ENCODE results near the gene JHY. TPM values are rescaled to one million over a fixed set of nuclear protein-coding genes. Genes with fewer than 3 reads are reported as not detected.

Gene JHY
- total RNA-seq, 2 experiments from 2014 or later: not detected

DNA sequence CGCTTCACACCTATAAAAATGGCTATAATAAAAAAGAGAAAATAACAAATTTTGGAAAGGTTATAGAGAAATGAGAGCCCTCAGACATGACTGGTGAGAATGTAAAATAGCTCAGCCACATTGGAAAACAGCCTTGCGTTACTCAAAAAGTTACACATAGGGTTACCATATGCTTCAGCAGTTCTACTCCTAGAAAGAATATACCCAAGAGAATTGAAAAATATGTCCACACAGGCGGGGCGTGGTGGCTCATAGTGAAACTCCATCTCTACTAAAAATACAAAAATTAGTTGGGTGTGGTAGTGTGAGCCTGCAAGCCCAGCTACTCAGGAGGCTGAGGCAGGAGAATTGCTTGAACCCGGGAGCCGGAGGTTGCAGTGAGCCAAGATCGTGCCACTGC is 7.6 kb upstream of the JHY start:
- Histone ChIP-seq H2AFZ (ENCODE audit: low read length) (no peak overlapping the region), H3K9me2 (ENCODE audit: insufficient read depth, low read length) (no peaks in the 10 kb centered on the region), H3K36me3 (ENCODE audit: insufficient read depth, low read length) (no peaks in the 10 kb centered on the region), H3K4me2 (ENCODE audit: low read length) (no peak overlapping the region), H4K20me1 (ENCODE audit: insufficient read depth, low read length) (no peaks in the 10 kb centered on the region), H3K79me2 (ENCODE audit: insufficient read depth, low read depth, low read length) (no peaks in the 10 kb centered on the region), H3K9me3 (ENCODE audit: low read length) (no peaks in the 10 kb centered on the region), H3K4me3 (ENCODE audit: low read depth, low read length, poor library complexity, severe bottlenecking) (no peak overlapping the region), H3K4me1 (ENCODE audit: insufficient read depth, low read length, poor library complexity, severe bottlenecking) (no peaks in the 10 kb centered on the region), H3K27ac (ENCODE audit: low read depth, low read length, poor library complexity, severe bottlenecking) (no peak overlapping the region)
- intact Hi-C loops (cut with micrococcal nuclease; ENCODE audit: unreplicated experiment): no loop called here
- CTCF ChIA-PET (ENCODE audit: unreplicated experiment): no interaction called here
- no peak for DNase-seq (ENCODE audit: low spot score)
- no TSS peak for BruUV-seq (replicated peaks)
- POLR2A ChIA-PET: no interaction called here
- TF ChIP-seq, protein P1, sequence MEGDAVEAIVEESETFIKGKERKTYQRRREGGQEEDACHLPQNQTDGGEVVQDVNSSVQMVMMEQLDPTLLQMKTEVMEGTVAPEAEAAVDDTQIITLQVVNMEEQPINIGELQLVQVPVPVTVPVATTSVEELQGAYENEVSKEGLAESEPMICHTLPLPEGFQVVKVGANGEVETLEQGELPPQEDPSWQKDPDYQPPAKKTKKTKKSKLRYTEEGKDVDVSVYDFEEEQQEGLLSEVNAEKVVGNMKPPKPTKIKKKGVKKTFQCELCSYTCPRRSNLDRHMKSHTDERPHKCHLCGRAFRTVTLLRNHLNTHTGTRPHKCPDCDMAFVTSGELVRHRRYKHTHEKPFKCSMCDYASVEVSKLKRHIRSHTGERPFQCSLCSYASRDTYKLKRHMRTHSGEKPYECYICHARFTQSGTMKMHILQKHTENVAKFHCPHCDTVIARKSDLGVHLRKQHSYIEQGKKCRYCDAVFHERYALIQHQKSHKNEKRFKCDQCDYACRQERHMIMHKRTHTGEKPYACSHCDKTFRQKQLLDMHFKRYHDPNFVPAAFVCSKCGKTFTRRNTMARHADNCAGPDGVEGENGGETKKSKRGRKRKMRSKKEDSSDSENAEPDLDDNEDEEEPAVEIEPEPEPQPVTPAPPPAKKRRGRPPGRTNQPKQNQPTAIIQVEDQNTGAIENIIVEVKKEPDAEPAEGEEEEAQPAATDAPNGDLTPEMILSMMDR (conservative IDR thresholded peaks at IDR 0.05; ENCODE audit: low read length): no peak
- TF ChIP-seq EZH2phosphoT487 (IDR thresholded peaks at IDR 0.05; ENCODE audit: borderline replicate concordance, low read depth, low read length): no peak

DNA sequence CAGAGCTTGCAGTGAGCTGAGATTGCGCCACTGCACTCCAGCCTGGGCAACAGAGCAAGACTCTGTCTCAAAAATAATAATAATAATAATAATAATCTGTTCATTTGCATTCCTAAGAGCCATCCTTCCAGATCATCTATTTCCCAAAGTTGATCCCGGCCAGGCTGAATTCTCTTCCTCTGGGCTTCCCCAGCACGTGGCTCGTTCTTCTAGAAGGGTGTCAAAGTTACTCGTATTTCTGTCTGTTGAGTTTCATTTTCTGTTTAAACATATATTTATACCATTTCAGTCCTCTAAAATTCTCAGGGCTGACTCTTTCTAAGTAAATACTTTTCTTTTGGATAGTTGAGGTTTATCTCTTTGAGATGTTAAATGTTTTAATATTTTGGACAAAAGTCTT is 4.8 kb upstream of the JHY start:
- Histone ChIP-seq H3K36me3 (ENCODE audit: insufficient read depth, low read length) (no peaks in the 10 kb centered on the region), H3K4me2 (ENCODE audit: low read length) (no peak overlapping the region), H2AFZ (ENCODE audit: low read length) (no peak overlapping the region), H3K79me2 (ENCODE audit: insufficient read depth, low read depth, low read length) (no peaks in the 10 kb centered on the region), H3K4me3 (ENCODE audit: low read depth, low read length, poor library complexity, severe bottlenecking) (no peak overlapping the region), H3K27ac (ENCODE audit: low read depth, low read length, poor library complexity, severe bottlenecking) (no peak overlapping the region), H3K9me3 (ENCODE audit: low read length) (no peaks in the 10 kb centered on the region), H3K9me2 (ENCODE audit: insufficient read depth, low read length) (no peaks in the 10 kb centered on the region), H3K4me1 (ENCODE audit: insufficient read depth, low read length, poor library complexity, severe bottlenecking) (no peaks in the 10 kb centered on the region), H4K20me1 (ENCODE audit: insufficient read depth, low read length) (no peaks in the 10 kb centered on the region)
- ChIA-PET POLR2A (no interaction called here), CTCF (ENCODE audit: unreplicated experiment) (no interaction called here)
- intact Hi-C loops (cut with micrococcal nuclease; ENCODE audit: unreplicated experiment): no loop called here
- DNase-seq (ENCODE audit: low spot score): no peak
- no peak for TF ChIP-seq EZH2phosphoT487 (IDR thresholded peaks at IDR 0.05; ENCODE audit: borderline replicate concordance, low read depth, low read length)
- BruUV-seq (replicated peaks): no TSS peak

DNA sequence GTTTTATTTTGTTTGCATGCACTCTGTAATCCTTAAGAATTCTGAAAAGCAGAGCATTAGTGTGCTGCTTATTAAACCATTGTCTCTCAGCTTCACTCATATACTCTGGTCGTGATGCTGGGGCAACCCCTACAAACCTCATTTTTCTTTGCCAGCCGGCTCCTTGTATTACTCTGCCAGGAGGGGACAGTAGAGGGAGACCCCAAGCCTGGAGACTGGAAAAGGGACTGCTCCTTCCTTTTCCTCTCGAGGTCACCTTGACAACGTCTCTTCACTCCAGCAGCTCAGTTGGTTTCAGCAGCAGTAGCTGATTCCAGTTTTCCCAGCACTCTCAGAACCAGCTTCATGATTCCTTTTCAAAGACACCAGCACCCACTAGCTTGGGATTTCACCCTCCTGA is 2.8 kb upstream of the JHY start:
- ChIA-PET CTCF (ENCODE audit: unreplicated experiment) (no interaction called here), POLR2A (interaction anchor here (1.3 kb wide), 1 partner anchor 143 kb away, joined by 5 read pairs; no protein-coding TSS in a partner anchor)
- Histone ChIP-seq H3K4me1 (ENCODE audit: insufficient read depth, low read length, poor library complexity, severe bottlenecking) (no peaks in the 10 kb centered on the region), H3K79me2 (ENCODE audit: insufficient read depth, low read depth, low read length) (no peaks in the 10 kb centered on the region), H2AFZ (ENCODE audit: low read length) (no peak overlapping the region), H3K9me2 (ENCODE audit: insufficient read depth, low read length) (no peaks in the 10 kb centered on the region), H3K9me3 (ENCODE audit: low read length) (no peaks in the 10 kb centered on the region), H3K4me3 (ENCODE audit: low read depth, low read length, poor library complexity, severe bottlenecking) (no peak overlapping the region), H3K4me2 (ENCODE audit: low read length) (no peak overlapping the region), H3K36me3 (ENCODE audit: insufficient read depth, low read length) (no peaks in the 10 kb centered on the region), H3K27ac (ENCODE audit: low read depth, low read length, poor library complexity, severe bottlenecking) (no peak overlapping the region), H4K20me1 (ENCODE audit: insufficient read depth, low read length) (no peaks in the 10 kb centered on the region)
- TF ChIP-seq, protein P1 (conservative IDR thresholded peaks at IDR 0.05; ENCODE audit: low read length): no peak
- DNase-seq (ENCODE audit: low spot score): no peak
- intact Hi-C loops (cut with micrococcal nuclease; ENCODE audit: unreplicated experiment): no loop called here
- no TSS peak for BruUV-seq (replicated peaks)

Data from OCI-LY7 (cell line).